H1 (cell line): ENCODE results near the gene PPM1M. TPM values are rescaled to one million over a fixed set of nuclear protein-coding genes. Genes with fewer than 3 reads are reported as not detected.

Experiments used
- E2F6 ChIP-seq: IDR thresholded peaks from 2 replicates; pipeline ENCODE4 v1.6.1; 2012; ENCODE audit warnings: inconsistent platforms
- KDM5A ChIP-seq: fragments of 200-600 bp; IDR thresholded peaks from 2 replicates; pipeline ENCODE4 v1.7.1; 2012; ENCODE audit warnings: mild to moderate bottlenecking, low read length, inconsistent platforms, mixed read lengths
- NRF1 ChIP-seq: IDR thresholded peaks from 2 replicates; pipeline ENCODE4 v1.6.1; 2011; ENCODE audit warnings: mild to moderate bottlenecking, low read depth, low read length, improper control_type of control experiment
- SP1 ChIP-seq: IDR thresholded peaks from 2 replicates; pipeline ENCODE4 v1.6.1; 2011; ENCODE audit warnings: low read depth, low read length
- TAF1 ChIP-seq: IDR thresholded peaks from 2 replicates; pipeline ENCODE4 v1.6.1; 2011; ENCODE audit warnings: mild to moderate bottlenecking, low read depth, low read length
- polyA plus RNA-seq, 7 experiments: library from polyadenylated mRNA; depleted of rRNA in 3 of 7; stranded (reverse) in 5 of 7; unstranded in 2 of 7; fragments of >200 nt in 5 of 7; fragments of 200-250 nt in 2 of 7; gene quantifications; 1 replicate in 5 of 7; 2 replicates in 1 of 7; 4 replicates in 1 of 7; pipeline versions ENCODE4 v1.2.1 to v1.2.3, GENCODE V29; 2011 to 2013; ENCODE audit warnings: missing spikeins in 2 of 7, mixed read lengths in 2 of 7
- total RNA-seq: library from RNA; stranded (reverse); fragmentation: NEBNext Ultra II Directional; extraction: Animal tissue kit (Norgen Biotek cat#: 25700); gene quantifications from 2 replicates; pipeline ENCODE4 v1.2.1, GENCODE V29; 2021

Gene PPM1M
- total and polyA plus RNA-seq, 2 of the 8 experiments (the other 6 are each of a cell fraction or from before 2014, with no cell fraction given) = 5.2 to 6.3 TPM

- TF ChIP-seq E2F6 (no peak), NRF1 (no peak), TAF1 (no peak), KDM5A (no peak), SP1 (no peak)
Observed at GRCh38 chr3:52253314-52254304, 8.1 kb downstream of the PPM1M start (continued).
